Occipital lobe (tissue), 2 donors: ENCODE measurements around the gene WDR86. TPM values are rescaled to one million over a fixed set of nuclear protein-coding genes. Genes with fewer than 3 reads are reported as not detected.

Experiments used
- DNase-seq: peaks from one replicate; lab custom pipeline; 2025; lab: John Stamatoyannopoulos, UW
- total RNA-seq: library from RNA; depleted of rRNA; stranded (reverse); fragments of >200 nt; gene quantifications from one replicate; pipeline ENCODE4 v1.2.3, GENCODE V29; 2014

Gene WDR86
- total RNA-seq, 1 donor from 2014 or later, result 50.2 TPM

DNA sequence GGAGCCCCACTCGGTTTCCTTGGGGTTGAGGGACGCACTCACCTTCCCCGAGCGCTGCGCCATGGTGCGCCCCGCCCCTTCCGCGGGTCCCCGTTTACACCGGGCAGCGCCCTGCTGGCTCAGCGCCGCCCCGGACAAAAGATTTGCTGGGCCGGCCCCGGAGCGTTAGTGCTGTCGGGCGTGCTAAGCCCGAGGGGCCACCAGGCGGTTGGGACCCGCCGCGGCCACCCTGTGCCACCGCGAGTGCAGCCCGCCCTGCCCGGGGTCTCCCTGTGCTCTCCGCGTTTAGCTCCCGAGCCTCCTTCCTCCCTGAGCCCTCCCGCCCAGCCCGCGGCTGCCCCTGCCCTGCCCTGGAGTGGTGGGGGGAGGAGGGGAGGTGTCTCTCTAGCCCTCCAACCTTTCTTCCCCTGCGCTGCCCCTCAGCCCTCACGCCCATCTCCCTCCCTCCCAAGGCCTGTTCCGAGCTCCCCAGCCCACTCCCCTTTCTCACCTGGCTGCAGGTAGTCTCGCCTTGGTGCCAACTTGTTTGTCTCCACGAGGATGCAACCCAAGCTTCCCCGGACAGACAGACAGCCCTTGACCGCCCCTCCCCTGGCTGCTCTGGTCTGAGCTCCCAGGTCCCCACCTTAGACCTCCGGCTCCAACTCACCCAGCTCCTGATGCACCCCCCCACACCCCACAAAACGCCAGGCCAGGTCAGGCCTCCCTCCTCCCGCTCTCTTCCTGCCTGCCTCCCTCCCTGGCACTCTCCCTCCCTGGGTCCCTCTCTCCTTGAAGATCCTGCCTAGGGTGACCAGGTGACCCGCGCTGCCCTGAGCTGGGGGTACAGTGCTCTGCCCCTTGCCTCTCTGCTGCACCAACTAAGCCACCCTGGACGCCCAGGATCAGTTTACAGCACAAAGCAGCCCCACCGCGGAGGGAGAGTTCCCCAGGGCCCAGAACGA lies 30.3 kb upstream of the WDR86 start, which contains the start of gene CRYGN:
Gene CRYGN (minus strand): TSS at position 287 of the 944 bp plus-strand sequence. CDS start 224 bp downstream, at position 63.
- no peak for DNase-seq

DNA sequence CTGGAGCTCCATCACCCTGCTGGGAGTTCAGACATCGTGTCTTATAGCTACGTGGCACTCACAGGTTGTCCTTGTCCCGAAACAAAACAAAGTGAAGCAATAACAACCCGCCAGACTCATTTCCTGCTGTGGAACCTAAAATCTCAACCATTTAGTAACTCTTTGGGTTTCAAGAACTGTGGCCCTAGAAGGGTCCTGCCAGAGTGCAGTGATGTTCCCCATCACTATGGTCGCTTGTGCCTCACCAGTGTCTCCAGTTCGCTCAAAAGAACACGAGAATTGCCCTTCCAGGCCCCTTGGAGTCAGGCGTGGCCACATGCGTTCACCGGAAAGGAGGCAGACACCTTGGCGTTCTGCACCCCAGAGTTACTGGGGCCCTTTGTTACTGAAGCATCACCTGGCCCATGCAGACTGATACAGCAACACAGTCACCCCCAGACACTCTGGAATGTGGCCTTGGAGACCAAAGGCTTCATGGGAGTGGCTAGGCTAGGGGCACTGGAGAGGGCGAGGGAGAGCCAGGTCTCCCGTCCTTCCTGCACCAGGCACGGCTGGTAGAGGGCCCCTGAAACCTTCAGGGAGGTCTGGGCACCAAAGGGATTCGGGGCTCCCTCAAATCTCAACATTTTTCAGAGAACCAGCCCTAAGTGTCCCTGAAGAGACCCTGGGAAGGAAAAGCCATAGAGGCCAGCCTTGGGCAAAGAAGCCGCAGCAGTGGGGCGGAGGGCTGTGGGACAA lies 29.2 kb upstream of the WDR86 start:
- DNase-seq, result no peak

DNA sequence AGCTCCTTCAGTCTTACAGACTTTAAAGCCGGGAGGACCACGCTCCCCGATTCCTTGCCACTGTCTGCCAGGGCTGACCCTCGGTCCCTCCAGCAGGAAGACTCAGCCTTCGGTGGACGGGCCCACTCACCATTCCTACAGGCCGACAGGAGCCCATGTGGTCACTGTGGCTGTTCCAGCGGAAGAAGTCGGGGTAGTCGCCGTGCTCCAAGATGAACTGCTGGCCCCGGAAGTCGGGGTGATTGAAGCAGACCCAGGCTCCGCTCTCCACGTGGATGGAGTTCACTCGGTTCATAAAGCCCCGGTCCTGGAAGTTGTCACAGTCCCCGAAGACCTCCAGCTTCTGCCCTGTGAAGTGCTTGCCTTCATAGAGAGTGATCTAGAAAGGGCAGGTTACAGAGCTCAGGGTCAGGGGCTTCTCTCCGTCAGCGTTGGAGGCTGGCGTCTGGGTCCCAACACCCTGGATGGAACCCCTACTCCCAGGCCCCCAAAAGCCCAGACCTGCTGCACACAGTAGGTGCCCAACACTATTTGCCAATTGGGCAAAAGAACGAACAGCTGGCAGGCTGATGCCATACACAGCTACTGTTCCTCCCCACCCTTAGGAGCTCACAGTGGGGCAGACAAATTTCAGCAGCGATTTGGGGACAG lies 28.2 kb upstream of the WDR86 start:
- no peak for DNase-seq

DNA sequence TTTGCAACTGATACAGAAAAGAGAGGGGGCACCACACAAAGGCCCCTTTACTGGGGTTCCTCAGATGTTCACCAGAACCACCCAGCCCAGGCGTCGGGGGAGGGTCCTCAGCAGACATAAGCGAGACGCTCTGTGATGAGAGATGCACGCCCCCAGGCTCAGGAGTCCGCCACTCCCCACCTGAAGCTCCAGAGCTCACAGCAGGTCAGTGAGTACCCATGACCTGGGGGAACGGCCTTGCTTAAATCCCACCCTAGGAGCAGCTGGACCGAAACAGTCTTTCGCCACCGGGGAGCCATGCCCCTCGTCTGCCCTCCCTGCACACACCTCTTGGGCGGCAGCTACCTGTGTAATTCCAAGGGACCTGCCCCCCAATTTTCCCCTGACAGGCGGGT lies 27.3 kb upstream of the WDR86 start:
- no peak for DNase-seq

DNA sequence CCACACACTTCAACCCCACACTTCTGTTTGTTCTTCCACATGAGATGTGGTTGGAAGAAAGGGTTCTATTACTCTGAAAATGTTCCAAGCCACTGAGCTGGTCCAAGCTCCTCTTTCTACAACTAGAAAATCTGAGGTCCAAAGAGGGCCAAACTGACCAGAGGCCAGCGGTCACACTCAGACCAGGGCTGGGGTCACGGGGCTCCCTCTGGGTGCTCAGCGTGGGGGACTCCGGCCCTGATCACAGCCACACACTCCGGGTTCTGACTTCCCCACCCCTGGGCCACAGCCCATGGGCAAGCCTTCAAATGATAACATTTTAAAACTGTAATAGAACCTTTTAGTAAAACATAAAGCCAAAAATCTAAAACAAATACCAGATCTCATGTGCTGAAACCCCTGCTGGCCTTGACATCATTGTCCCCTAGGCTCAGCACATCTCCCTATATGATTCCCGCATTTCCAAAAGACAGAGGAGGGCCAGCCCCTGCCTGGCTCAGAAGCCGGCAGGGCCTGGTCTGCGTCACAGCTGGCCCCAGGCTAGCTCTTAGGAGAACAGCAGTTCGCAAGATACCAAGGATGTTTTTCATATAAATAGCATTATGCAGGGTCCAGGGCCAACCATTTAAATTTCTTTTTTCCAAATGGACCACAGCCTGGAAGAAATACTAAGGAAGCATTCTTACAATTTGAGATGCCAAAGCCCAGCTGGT lies 26.8 kb upstream of the WDR86 start:
- DNase-seq, result no peak

DNA sequence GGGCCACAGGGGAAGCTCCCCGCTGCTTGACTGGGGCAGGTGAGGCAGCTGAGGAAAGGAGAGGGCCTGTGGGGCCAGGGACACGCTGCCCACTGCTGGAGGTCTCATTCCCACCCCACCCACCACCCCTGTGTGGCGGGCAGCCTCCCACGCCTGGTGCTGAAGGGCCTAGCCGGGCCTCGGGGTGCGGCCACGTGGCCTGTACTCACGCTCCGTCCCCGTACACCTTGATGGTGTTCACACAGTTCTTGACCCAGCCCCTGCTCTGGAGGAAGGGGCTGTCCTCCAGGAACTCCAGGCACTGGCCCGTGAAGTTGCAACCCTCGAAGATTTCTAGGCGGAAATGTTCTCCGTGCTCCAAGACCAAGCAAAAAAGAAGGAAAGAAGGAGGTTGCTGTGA lies 26.1 kb upstream of the WDR86 start:
- DNase-seq, result no peak

DNA sequence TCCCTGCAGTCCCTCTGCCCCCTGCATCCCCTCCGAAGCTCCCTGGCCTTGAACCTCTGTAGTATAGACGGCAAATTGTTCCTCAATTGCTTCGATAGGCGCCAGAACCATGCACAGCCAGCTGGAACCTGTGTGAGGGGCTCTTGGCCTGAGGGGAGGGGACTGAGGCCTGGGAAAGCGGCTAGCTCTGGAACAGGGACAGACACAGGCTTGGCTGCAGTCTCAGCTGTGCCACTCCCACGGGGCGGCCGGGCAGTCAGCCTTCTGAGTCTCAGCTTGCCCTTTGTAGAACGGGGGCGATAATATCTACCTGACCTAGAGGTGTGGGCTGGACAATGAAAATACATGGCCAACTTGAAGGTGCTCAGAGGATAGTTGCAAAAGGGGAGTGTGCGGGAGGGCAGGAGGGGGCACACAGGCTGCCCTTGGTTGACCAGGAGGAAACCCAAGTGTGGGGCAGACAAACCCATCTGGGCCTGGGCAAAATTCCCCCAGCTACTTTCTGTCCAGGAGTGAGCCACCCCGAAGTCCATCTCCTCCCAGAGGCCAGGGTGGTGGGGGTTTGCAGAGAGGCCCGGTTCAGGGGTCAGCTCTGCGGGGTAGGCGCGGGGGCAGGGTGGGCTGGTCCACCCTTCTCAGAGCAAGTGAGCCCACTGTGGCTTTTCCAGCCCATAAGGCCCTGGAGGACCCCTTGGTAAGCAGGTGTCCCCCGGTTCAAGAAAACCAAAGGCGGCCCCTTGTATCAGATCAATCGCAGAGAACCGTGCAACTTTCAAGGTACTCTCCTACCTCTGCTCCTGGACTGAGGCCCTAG lies 25.5 kb upstream of the WDR86 start:
- DNase-seq, result no peak

DNA sequence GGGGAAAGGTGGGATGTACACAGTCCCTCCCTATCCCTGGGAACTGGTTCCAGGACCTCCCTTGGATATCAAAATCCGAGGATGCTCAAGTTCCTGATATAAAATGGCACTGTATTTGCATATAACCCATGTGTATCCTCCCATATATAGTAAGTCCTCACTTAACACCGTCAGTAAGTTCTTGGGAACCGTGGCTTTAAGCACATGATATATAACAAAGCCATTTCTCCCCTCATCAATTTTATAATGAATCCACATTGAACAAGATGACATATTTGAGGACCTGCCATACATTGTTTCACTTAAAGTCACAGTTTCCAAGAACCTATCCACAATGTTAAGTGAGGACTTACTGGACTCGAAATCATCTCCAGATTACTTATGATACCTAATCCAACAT lies 24.7 kb upstream of the WDR86 start:
- no peak for DNase-seq

DNA sequence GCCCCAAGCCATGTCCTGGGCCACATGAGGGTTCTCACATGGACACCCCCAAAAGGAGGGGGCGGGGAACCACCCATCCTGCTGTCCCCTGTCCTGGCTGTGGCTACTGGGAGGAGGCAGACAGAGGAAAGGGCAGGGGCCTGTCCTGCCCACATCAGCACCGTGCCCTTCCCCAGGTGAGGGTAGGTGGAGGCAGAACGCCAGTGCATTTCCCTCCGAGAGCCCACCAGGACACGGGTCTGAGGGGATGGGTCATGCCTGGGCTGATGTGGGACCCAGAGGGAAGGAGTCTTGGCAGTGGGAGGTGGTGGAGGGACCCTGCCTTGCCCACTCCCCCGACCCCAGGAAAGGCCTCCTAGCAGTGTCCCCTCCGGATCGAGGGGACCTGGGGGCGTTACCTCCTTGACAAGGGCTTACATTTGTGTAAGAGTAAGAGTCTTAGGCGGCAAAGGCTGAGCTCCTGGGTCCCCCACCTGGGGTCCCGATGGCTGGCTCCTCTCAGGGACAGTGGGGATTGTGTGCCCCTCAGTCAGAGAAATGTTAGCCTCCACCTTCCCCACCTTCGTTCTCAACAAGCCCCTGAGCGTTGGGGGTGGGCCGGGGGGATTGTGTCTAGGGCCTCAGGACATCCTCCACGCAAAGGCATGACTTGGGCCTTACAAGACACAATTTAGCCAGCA lies 24.0 kb upstream of the WDR86 start:
- DNase-seq, result no peak

DNA sequence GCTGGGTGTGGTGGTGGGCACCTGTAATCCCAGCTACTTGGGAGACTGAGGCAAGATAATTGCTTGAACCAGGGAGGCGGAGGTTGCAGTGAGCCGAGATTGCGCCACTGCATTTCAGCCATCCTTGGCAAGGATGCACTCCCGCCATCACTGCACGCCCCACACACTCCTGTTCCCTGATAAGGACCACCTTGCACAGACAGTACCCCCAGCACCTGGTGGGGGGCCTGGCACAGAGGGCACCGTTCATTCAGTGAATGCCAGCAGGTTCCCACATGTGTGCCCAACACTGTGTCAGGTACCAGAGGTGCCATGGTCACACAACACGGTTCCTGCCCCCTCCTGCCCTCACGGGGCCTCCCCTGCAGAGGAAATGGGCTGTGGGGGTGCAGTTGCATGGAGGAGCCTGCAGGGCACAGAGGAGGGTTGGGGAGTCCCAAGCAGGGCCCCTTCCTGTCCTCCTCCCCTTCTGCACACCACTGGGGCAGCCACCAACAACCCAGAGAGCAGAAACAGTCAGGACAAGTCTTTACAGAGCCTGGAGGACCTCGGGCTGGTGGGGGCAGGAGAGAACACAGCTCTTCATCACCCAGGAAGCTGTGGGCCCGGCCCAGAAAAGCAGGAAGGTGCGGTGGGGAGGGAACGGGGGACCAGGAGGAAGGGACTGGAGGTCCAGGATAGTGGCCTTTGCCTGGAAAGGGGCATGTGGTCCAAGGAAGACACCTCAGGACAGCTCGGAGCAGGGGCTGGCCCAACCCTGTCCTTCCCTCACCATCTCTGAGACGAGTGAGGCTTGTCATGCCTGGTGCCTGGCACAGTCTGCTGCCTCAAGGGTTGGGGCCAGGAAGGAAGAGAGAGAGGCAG lies 23.1 kb upstream of the WDR86 start:
- no peak for DNase-seq

DNA sequence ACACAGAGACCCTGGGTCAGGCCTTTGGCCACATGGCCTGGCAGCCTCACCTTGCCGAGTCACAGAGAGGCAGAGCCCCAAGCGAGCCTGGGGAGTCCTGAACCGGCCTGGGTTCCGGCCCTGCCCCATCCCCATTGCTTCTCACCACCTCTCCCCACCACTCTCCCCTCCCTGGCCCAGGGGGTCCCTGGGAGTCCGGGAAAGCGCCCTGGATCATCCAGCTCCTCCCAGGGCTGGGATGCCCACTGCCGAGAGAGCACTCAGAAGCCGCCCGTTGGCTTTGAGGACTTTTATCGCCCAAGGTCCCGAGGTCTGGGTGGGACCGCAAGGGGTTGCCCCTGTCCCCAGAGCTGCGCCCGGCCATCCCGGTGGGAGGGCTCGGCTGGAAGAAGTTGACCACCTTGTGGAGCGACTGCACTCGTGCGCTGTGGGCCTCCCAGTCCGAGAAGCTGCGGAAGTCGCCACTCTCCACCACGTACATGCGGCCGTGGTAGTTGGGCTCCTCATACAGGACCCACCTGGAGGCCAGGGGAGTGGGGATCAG lies 22.0 kb upstream of the WDR86 start:
- DNase-seq, result no peak

DNA sequence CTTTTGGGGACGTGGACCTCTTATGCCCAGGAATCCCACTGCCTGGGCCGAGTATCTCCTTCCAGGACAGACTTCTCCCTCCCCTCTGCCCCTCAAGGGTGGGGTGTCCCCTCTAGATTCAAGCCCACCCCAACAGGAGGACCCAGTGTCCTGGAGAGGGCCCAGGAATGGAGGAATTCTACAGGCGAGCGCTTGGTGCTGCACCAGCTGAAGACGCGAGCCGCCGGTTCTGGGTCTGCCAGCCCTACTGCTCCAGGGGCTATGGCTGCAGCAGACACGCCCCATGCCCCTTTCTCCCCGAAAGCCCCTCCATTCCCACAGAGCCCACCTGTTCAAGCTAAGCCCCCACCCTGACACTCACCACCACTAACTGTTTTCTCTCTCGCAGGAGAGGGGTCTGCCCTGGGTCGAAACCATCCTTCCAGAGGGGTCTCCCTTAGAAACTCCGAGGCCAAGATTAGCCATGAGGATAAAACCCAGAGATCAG lies 21.5 kb upstream of the WDR86 start:
- no peak for DNase-seq

DNA sequence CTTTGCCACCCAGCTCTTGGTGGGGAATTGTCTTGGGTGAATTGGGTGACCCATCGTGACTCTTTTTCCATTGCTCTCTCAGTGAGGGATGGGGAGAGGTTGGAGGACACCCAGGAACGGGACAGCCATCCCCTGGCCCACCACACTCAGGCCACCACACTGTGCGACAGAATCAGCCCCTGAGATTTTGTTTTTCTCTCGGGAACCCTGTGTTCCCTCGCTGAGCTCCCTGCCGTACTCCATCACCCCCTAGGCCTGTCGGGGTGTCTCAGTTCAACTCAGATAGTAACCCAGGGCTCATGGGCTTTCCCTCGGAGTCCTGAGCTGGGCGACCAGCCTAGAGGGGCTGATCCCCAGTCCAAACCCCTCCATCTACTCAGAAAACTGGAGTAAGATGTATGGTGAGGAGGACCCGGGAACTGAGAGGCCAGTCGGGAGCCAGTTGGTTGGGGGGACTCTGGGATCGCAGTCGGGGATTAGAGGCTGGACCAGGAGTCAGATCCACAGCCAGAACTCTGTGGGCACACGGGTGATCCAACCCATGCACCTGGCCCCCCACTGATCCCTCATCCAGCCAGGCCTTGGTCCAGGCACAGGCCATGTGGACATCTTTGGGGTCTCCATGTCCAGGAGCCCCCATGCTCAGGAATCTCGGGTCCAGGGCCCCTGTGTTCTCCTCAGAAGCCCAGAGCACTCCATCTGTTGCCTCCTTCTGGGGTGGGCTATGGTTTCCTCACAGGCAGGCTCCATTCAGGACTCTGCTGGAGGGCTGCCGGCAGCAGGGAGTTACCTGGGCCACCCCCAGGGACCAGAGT lies 20.8 kb upstream of the WDR86 start:
- no peak for DNase-seq

DNA sequence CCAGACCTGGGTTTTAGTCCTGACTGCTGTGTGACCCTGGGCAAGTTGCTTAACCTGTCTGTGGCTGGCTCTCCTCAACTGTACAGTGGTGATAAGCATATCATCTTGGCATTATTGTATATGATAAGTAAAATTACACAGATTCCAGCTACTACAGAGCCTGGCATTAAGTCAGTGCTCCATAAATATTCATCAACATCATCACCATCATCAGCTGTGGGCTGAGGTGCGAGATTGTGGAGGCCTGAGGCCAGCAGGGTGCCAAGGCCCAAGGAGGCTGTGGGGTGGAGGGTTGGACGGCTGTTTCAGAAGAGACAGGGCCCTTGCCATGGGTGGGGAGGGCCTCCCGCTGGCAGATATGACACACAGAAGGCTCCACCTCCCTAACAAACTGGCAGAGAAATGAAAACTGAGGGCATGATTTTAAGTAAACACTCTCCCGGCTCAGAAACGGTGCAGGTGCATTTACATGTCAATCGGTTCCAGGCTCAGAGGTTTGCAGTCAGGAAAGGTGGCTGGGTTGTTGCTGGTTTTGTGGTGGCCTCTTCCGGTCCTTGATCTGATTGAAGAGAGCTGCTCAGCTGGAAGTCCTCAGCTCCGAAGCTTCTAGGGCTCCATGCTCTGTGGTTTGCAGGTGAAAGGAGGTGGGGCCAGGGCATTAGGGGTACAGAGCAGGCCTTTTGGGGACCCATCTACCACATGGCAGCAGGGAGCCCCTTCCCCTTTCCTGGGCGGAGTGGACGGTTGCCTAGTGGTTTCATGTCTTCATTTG lies 19.9 kb upstream of the WDR86 start:
- no peak for DNase-seq

DNA sequence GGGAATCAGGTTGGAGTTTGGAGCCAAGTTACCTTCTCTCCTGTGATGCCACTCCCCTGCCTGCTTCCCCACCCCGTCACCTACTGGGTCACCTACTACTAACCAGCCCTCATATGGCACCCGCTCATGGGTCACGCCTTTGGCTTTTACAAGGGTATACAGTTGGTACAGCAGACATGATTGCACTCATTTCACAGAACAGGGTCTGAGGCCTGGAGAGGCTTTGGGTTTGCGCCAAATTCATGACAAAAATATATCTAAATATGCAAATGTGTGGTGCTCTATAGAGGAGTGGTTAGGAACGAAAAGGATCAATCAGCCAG lies 19.4 kb upstream of the WDR86 start:
- DNase-seq, result no peak

DNA sequence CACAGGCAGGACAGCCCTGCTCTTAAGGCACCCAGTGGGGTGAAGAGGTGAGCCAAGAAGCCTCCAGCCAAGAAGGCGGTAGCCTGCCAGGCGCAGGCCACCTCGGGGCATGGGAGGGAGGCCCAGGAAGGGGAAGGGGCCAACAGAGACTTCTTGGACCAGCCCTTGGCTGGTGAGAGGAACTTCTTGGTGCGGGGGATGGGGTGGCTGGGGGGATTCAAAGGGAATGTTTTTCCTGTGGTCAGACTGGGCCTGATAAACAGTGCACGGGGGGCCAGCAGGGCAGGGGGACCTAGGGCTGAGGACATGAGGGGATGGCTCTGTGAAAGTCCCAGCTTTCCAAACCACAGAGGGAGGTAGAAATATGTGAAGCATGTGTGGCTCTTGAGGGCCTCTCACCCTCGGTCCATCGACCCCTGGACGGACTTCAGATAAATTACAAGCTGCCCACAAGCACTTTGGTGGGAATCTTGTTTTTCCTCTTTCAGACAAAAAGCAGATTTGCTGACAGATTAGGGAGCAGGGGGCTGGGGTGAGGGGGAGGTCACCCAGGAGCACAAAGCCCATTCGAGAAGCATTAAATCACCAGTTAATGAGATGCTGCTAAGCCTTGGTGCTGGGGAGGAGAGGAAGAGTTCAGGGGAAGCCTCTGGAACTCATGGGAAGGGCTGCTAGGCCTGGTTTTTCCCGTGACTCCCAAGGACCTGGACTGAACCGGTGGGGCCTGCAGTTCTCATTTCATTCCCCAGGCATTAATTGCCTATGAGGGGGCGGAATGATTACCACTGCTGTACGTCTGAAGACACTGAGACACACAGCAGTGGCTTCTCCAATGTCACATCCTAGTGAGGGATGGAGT lies 18.8 kb upstream of the WDR86 start:
- DNase-seq, result no peak
